ENCODE data around the gene POLR1H.

DNA sequence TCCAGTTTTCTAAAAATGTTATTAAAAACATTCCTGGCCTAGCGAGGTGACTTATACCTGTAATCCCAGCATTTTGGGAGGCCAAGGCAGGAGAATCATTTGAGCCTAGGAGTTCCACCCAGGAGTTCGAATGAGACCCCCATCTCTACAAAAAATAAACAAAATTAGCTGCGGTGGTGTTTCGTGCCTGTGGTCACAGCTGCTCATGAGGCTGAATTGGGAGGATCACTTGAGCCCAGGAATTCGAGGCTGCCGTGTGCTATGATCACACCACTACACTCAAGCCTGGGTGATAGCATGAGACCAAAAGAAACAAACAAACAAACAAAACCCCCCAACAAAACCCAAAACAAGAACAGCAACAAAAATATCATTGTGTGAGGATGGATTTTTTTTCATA is 19.8 kb upstream of the POLR1H start:
- TF ChIP-seq EZH2 (IDR thresholded peaks at IDR 0.05; ENCODE audit: insufficient read depth, low read length) = no peak
- TF ChIP-seq, protein P1, sequence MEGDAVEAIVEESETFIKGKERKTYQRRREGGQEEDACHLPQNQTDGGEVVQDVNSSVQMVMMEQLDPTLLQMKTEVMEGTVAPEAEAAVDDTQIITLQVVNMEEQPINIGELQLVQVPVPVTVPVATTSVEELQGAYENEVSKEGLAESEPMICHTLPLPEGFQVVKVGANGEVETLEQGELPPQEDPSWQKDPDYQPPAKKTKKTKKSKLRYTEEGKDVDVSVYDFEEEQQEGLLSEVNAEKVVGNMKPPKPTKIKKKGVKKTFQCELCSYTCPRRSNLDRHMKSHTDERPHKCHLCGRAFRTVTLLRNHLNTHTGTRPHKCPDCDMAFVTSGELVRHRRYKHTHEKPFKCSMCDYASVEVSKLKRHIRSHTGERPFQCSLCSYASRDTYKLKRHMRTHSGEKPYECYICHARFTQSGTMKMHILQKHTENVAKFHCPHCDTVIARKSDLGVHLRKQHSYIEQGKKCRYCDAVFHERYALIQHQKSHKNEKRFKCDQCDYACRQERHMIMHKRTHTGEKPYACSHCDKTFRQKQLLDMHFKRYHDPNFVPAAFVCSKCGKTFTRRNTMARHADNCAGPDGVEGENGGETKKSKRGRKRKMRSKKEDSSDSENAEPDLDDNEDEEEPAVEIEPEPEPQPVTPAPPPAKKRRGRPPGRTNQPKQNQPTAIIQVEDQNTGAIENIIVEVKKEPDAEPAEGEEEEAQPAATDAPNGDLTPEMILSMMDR (IDR thresholded peaks at IDR 0.05; ENCODE audit: insufficient read depth, low read depth, low read length) = no peak

Measured in astrocyte (in vitro differentiated cells and primary cell).